Uterus (tissue), 4 donors: ENCODE measurements around the gene PPP1R16B. TPM values are rescaled to one million over a fixed set of nuclear protein-coding genes. Genes with fewer than 3 reads are reported as not detected.
A peak's percentile ranks its signal among the peaks of the same experiment; 100 is the strongest.

Experiments
- DNase-seq, 2 donors: peaks; one replicate each; pipeline ENCODE4 v3.0.0-alpha.2; 2019 to 2020
- H3K27ac ChIP-seq, 2 donors: fragments of 200-600 bp; sonication (generic); 1 replicate in 1 of 2; 2 replicates in 1 of 2; pipeline ENCODE4 v1.5.1; 2016 to 2018
- H3K27me3 ChIP-seq, 2 donors: fragments of 200-600 bp; sonication (generic); one replicate each; pipeline ENCODE4 v1.5.1; 2018 to 2019; ENCODE audit warnings: control low read depth in 1 of 2
- H3K36me3 ChIP-seq, 2 donors: fragments of 200-600 bp; sonication (generic); one replicate each; pipeline ENCODE4 v1.5.1; 2019; ENCODE audit warnings: control low read depth in 1 of 2
- H3K4me1 ChIP-seq, 2 donors: fragments of 200-600 bp; sonication (generic); one replicate each; pipeline ENCODE4 v1.5.1; 2018 to 2019; ENCODE audit warnings: control low read depth in 1 of 2
- H3K4me3 ChIP-seq, 2 donors: fragments of 200-600 bp; sonication (generic); 1 replicate in 1 of 2; 2 replicates in 1 of 2; pipeline ENCODE4 v1.5.1; 2018 to 2019; ENCODE audit warnings: mild to moderate bottlenecking in 1 of 2
- H3K9me3 ChIP-seq, 2 donors: fragments of 200-600 bp; sonication (generic); one replicate each; pipeline ENCODE4 v1.5.1; 2019; ENCODE audit warnings: control low read depth in 1 of 2
- CTCF ChIP-seq, 4 experiments: fragments of 200-600 bp in 2 of 4; fragments of 450-650 bp in 2 of 4; sonication (generic) in 2 of 4; IDR thresholded peaks; one replicate each; pipeline ENCODE4 v1.5.1; 2016 to 2019; ENCODE audit warnings: antibody characterized with exemption in 4 of 4, mild to moderate bottlenecking in 2 of 4, moderate library complexity in 1 of 4
- POLR2A ChIP-seq, 2 donors: fragments of 450-650 bp; IDR thresholded peaks; one replicate each; pipeline ENCODE4 v1.6.1; 2016; ENCODE audit warnings: antibody characterized with exemption in 2 of 2, mild to moderate bottlenecking in 1 of 2, moderate library complexity in 1 of 2
- intact Hi-C: fragments of 100-400 bp; cut with DNase I; formaldehyde crosslinking; loops from one replicate; pipeline ENCODE4 v1.15.1; 2023; ENCODE audit warnings: low total_unique reads
- total RNA-seq, 4 donors: library from RNA; depleted of rRNA in 3 of 4; stranded (reverse); fragments of >200 nt in 3 of 4; gene quantifications; one replicate each; pipeline versions ENCODE4 v1.1.0 to v1.2.4, GENCODE V29; 2014 to 2023
- donor health status: DM: yes; HTN: yes; CAD: no.

PPP1R16B gene
- total RNA-seq, 4 donors from 2014 or later = 7.6 to 15.8 (median 12.5) TPM

GRCh38 chr20:38961530-38962043, 156.1 kb downstream of the PPP1R16B start:
- Histone ChIP-seq H3K4me3 (peak overlapping the region; percentile 81 to 97), H3K27ac (peak overlapping the region; percentile 81 to 96), H3K9me3 (no peaks in the 10 kb centered on the region), H3K36me3 (no peaks in the 10 kb centered on the region), H3K27me3 (no peaks in the 10 kb centered on the region), H3K4me1 (no peaks in the 10 kb centered on the region)
- intact Hi-C loops = no loop called here
- no peak for TF ChIP-seq CTCF (IDR thresholded peaks at IDR 0.05)
- TF ChIP-seq POLR2A (IDR thresholded peaks at IDR 0.05) = no peak
- DNase-seq = peak in 1 of 2 donors; percentile 18

- DNase-seq = peak; percentile 97 to 99
- Histone ChIP-seq H3K27me3 (no peaks in the 10 kb centered on the region), H3K4me3 (peak within 1 kb of the TSS; percentile 81 to 97), H3K36me3 (no peaks in the 10 kb centered on the region), H3K9me3 (no peaks in the 10 kb centered on the region), H3K27ac (peak within 1 kb of the TSS; percentile 85 to 96), H3K4me1 (no peaks in the 10 kb centered on the region)
- TF ChIP-seq POLR2A (IDR thresholded peaks at IDR 0.05) (peak in 1 of 2 donors; percentile 49), CTCF (IDR thresholded peaks at IDR 0.05) (peak; percentile 5 to 29 (median 15))
- intact Hi-C loops = no loop called here
Measured at GRCh38 chr20:38962044-38962927, 156.8 kb downstream of the PPP1R16B start, which contains the start of gene DHX35. TSS of gene DHX35 (plus strand) at chr20:38962344. CDS start at chr20:38962368, 24 bp downstream.

- no peaks in the 10 kb centered on the region for H3K36me3 ChIP-seq
- peak overlapping the region; percentile 85 to 96 for H3K27ac ChIP-seq
- H3K27me3 ChIP-seq = no peaks in the 10 kb centered on the region
- intact Hi-C loops = no loop called here
- DNase-seq = no peak
- peak overlapping the region; percentile 81 to 97 for H3K4me3 ChIP-seq
- TF ChIP-seq CTCF (IDR thresholded peaks at IDR 0.05) (no peak), POLR2A (IDR thresholded peaks at IDR 0.05) (no peak)
- H3K9me3 ChIP-seq = no peaks in the 10 kb centered on the region
- no peaks in the 10 kb centered on the region for H3K4me1 ChIP-seq
Measured at GRCh38 chr20:38962928-38963401, 157.5 kb downstream of the PPP1R16B start.

- no peak for TF ChIP-seq POLR2A (IDR thresholded peaks at IDR 0.05)
- TF ChIP-seq CTCF (IDR thresholded peaks at IDR 0.05) = no peak
- H3K27me3 ChIP-seq = no peaks in the 10 kb centered on the region
- H3K4me3 ChIP-seq = no peak overlapping the region
- H3K4me1 ChIP-seq = no peaks in the 10 kb centered on the region
- no peaks in the 10 kb centered on the region for H3K9me3 ChIP-seq
- H3K36me3 ChIP-seq = no peaks in the 10 kb centered on the region
- no peak overlapping the region for H3K27ac ChIP-seq
- intact Hi-C loops = no loop called here
- no peak for DNase-seq
Measured at GRCh38 chr20:38963745-38964144, 158.2 kb downstream of the PPP1R16B start.

- Histone ChIP-seq H3K36me3 (no peaks in the 10 kb centered on the region), H3K9me3 (no peaks in the 10 kb centered on the region), H3K27ac (no peak overlapping the region), H3K4me1 (no peaks in the 10 kb centered on the region), H3K27me3 (no peaks in the 10 kb centered on the region), H3K4me3 (no peak overlapping the region)
- DNase-seq = no peak
- intact Hi-C loops = no loop called here
- TF ChIP-seq POLR2A (IDR thresholded peaks at IDR 0.05) (no peak), CTCF (IDR thresholded peaks at IDR 0.05) (no peak)
Measured at GRCh38 chr20:38965264-38965663, 159.8 kb downstream of the PPP1R16B start.
